Keratinocyte (primary cell): ENCODE data around the gene DKK3. TPM values are rescaled to one million over a fixed set of nuclear protein-coding genes. Genes with fewer than 3 reads are reported as not detected.
A peak's percentile ranks its signal among the peaks of the same experiment; 100 is the strongest.

Source experiments
- DNase-seq: peaks from one replicate; pipeline ENCODE4 v3.0.0-alpha.2; 2011; ENCODE audit warnings: low read depth, missing footprints, low spot score
- FAIRE-seq: peaks from 2 replicates; lab custom pipeline; 2011; peaks lifted over from hg19 to GRCh38; lab: Jason Lieb, UNC
- H2AFZ ChIP-seq: 2 replicates; pipeline ENCODE4 v1.6.0; 2012; ENCODE audit warnings: low read length, control low read depth, inconsistent platforms; ENCODE audit not compliant: control insufficient read depth
- H3K27ac ChIP-seq: 2 replicates; pipeline ENCODE4 v1.5.1; 2011; ENCODE audit warnings: low read length; ENCODE audit not compliant: control insufficient read depth, insufficient read depth
- H3K27me3 ChIP-seq: 3 replicates; pipeline ENCODE4 v1.6.0; 2011; ENCODE audit warnings: low read length; ENCODE audit not compliant: control insufficient read depth, insufficient read depth; ENCODE audit errors: extremely low read depth
- H3K36me3 ChIP-seq, 2 experiments: 2 replicates in 1 of 2; 3 replicates in 1 of 2; pipeline ENCODE4 v1.5.1; 2011; ENCODE audit warnings: low read length in 2 of 2, mild to moderate bottlenecking in 1 of 2; ENCODE audit not compliant: control insufficient read depth in 2 of 2, insufficient read depth in 2 of 2; ENCODE audit errors: extremely low read depth in 1 of 2
- H3K4me1 ChIP-seq: 3 replicates; pipeline ENCODE4 v1.5.1; 2011; ENCODE audit warnings: low read length; ENCODE audit not compliant: control insufficient read depth, insufficient read depth; ENCODE audit errors: extremely low read depth
- H3K4me2 ChIP-seq: 3 replicates; pipeline ENCODE4 v1.6.0; 2011; ENCODE audit warnings: low read depth, low read length; ENCODE audit not compliant: control insufficient read depth, insufficient read depth; ENCODE audit errors: extremely low read depth
- H3K4me3 ChIP-seq, 3 experiments: fragments of 200-600 bp in 1 of 3; sonication (generic) in 1 of 3; 2 replicates in 2 of 3; 3 replicates in 1 of 3; pipeline ENCODE4 v1.5.1; 2011 to 2016; ENCODE audit warnings: low read length in 3 of 3, mild to moderate bottlenecking in 3 of 3, control low read depth in 2 of 3, inconsistent platforms in 1 of 3, low read depth in 1 of 3, mixed read lengths in 1 of 3, mixed run types in 1 of 3, moderate library complexity in 1 of 3; ENCODE audit not compliant: control insufficient read depth in 2 of 3, insufficient read depth in 2 of 3; ENCODE audit errors: extremely low read depth in 1 of 3
- H3K79me2 ChIP-seq: 2 replicates; pipeline ENCODE4 v1.6.0; 2012; ENCODE audit warnings: low read length; ENCODE audit not compliant: control insufficient read depth, insufficient read depth
- H3K9ac ChIP-seq: 3 replicates; pipeline ENCODE4 v1.6.0; 2011; ENCODE audit warnings: low read length; ENCODE audit not compliant: control insufficient read depth, insufficient read depth; ENCODE audit errors: extremely low read depth
- H3K9me1 ChIP-seq: 3 replicates; pipeline ENCODE4 v1.6.0; 2011; ENCODE audit warnings: low read length; ENCODE audit not compliant: control insufficient read depth, insufficient read depth; ENCODE audit errors: extremely low read depth
- H3K9me3 ChIP-seq: 2 replicates; pipeline ENCODE4 v1.5.1; 2012; ENCODE audit warnings: low read depth, low read length; ENCODE audit not compliant: control insufficient read depth
- H4K20me1 ChIP-seq: 3 replicates; pipeline ENCODE4 v1.6.0; 2011; ENCODE audit warnings: low read length; ENCODE audit not compliant: control insufficient read depth, insufficient read depth; ENCODE audit errors: extremely low read depth
- EZH2 ChIP-seq: IDR thresholded peaks from one replicate; pipeline ENCODE4 v1.6.1; 2012; ENCODE audit warnings: inconsistent platforms, mild to moderate bottlenecking, low read length, moderate library complexity
- dilution Hi-C: fragments of 300-500 bp; cut with MboI; formaldehyde crosslinking; loops from one replicate; pipeline ENCODE4 v1.7.0; 2020; ENCODE audit warnings: low sequenced_read_pairs; ENCODE audit not compliant: extremely low pct_ligation_motif_present
- polyA plus RNA-seq, 5 experiments: library from polyadenylated mRNA; depleted of rRNA in 3 of 5; stranded (reverse) in 3 of 5; stranded (forward) in 1 of 5; unstranded in 1 of 5; fragments of >200 nt; gene quantifications; 1 replicate in 1 of 5; 2 replicates in 3 of 5; 3 replicates in 1 of 5; pipeline versions ENCODE4 v1.2.1 to v1.2.3, GENCODE V29; 2011 to 2012; ENCODE audit warnings: missing spikeins in 2 of 5, low read depth in 1 of 5, low replicate concordance in 1 of 5
- TF ChIP-seq, protein P1 (sequence below), 3 experiments: IDR thresholded peaks in 1 of 3; conservative IDR thresholded peaks in 1 of 3; optimal IDR thresholded peaks in 1 of 3; 2 replicates in 2 of 3; 3 replicates in 1 of 3; pipeline versions ENCODE3 to v1.5.1; 2011; ENCODE audit warnings: low read length in 3 of 3, mild to moderate bottlenecking in 3 of 3, moderate library complexity in 2 of 3, control low read depth in 1 of 3, inconsistent platforms in 1 of 3; ENCODE audit not compliant: insufficient read depth in 2 of 3; ENCODE audit errors: extremely low read depth in 1 of 3

The DKK3 gene
- polyA plus RNA-seq, 1 donor (not counting 4 experiments of a cell fraction or from before 2014, with no cell fraction given): 712 TPM

DNA sequence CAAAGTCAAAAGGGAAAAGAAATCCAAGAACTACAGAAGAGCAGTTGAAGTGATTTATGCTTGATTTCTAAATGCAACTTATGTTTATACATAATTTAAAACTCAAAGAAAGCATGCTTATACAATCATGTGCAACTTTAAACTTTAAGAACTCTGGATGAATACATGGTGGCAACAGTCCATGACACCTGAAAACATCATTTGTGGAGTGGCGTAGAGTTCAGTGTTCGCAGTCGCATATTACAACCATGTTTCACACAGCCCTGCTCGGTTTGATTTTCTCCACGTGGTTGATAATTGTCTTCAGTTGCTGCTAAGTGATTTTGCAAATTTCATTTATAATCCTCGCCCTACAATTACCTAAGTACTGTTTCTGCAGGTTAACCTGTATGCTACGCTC lies 45.4 kb downstream of the DKK3 start:
- dilution Hi-C loops: no loop called here
- no peak overlapping the region for H3K4me2 ChIP-seq
- no peak overlapping the region for H2AFZ ChIP-seq
- no peak overlapping the region for H3K9ac ChIP-seq
- no peaks in the 10 kb centered on the region for H3K9me1 ChIP-seq
- H3K36me3 ChIP-seq: peaks cover 34 to 36% of the 10 kb centered on the region in 2 experiments
- H3K4me1 ChIP-seq: peaks cover 16% of the 10 kb centered on the region
- FAIRE-seq (no peak), DNase-seq (no peak)
- no peaks in the 10 kb centered on the region for H4K20me1 ChIP-seq
- H3K4me3 ChIP-seq: no peak overlapping the region
- TF ChIP-seq, protein P1, sequence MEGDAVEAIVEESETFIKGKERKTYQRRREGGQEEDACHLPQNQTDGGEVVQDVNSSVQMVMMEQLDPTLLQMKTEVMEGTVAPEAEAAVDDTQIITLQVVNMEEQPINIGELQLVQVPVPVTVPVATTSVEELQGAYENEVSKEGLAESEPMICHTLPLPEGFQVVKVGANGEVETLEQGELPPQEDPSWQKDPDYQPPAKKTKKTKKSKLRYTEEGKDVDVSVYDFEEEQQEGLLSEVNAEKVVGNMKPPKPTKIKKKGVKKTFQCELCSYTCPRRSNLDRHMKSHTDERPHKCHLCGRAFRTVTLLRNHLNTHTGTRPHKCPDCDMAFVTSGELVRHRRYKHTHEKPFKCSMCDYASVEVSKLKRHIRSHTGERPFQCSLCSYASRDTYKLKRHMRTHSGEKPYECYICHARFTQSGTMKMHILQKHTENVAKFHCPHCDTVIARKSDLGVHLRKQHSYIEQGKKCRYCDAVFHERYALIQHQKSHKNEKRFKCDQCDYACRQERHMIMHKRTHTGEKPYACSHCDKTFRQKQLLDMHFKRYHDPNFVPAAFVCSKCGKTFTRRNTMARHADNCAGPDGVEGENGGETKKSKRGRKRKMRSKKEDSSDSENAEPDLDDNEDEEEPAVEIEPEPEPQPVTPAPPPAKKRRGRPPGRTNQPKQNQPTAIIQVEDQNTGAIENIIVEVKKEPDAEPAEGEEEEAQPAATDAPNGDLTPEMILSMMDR (optimal IDR thresholded peaks at IDR 0.05 in 1 of 3, IDR thresholded peaks at IDR 0.05 in 1 of 3, conservative IDR thresholded peaks at IDR 0.05 in 1 of 3; ENCODE audit: extremely low read depth in 1 of 3, insufficient read depth in 2 of 3, low read length in 3 of 3): no peak
- TF ChIP-seq EZH2: no peak
- no peaks in the 10 kb centered on the region for H3K27me3 ChIP-seq
- H3K79me2 ChIP-seq: no peaks in the 10 kb centered on the region
- no peak overlapping the region for H3K27ac ChIP-seq
- no peaks in the 10 kb centered on the region for H3K9me3 ChIP-seq

DNA sequence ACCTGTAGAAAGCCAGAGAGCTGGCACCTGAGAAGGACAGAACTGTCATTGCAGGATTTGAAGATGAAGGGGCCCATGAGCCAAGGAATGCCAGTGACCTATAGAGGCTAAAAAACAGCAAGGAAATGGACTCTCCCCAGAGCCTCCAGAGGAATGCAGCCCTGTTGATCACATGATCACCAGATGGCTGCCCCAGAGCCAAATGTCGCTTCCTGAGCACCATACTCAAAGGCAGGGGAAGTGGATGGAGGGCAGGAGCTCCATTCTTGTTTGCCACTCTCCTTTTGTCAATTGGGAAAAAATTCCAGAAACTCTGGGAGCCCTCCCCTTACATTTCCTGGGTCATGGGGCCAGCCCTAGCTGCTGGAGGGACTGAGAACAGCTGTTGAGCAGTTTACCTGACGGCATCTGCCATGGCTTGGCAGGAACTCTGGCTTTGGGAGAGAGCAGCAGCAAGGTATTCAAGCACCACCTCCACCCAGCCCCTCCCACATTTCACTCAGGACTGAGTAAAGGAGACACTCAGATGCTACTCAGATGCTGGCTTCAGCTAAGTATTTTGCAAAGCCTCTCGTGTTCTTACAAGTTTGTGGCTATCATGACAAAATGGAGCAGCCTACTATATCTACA lies 46.9 kb downstream of the DKK3 start:
- Histone ChIP-seq H3K27me3 (no peaks in the 10 kb centered on the region), H3K79me2 (no peaks in the 10 kb centered on the region), H3K36me3 (peaks cover 23 to 32% of the 10 kb centered on the region in 2 experiments), H3K9me1 (no peaks in the 10 kb centered on the region), H3K9me3 (no peaks in the 10 kb centered on the region), H3K4me2 (no peak overlapping the region), H2AFZ (no peak overlapping the region), H3K4me1 (peaks cover 16% of the 10 kb centered on the region), H3K9ac (no peak overlapping the region), H3K27ac (no peak overlapping the region), H4K20me1 (no peaks in the 10 kb centered on the region), H3K4me3 (no peak overlapping the region)
- FAIRE-seq (peak; percentile 59), DNase-seq (no peak)
- dilution Hi-C loops: no loop called here
- TF ChIP-seq EZH2: no peak
- TF ChIP-seq, protein P1 (optimal IDR thresholded peaks at IDR 0.05 in 1 of 3, IDR thresholded peaks at IDR 0.05 in 1 of 3, conservative IDR thresholded peaks at IDR 0.05 in 1 of 3; ENCODE audit: extremely low read depth in 1 of 3, insufficient read depth in 2 of 3, low read length in 3 of 3): no peak
